HepG2 (cell line): ENCODE data around the gene RAD51C. TPM values are rescaled to one million over a fixed set of nuclear protein-coding genes. Genes with fewer than 3 reads are reported as not detected.

Source experiments
- AGO2 ChIP-seq: fragments of 200-400 bp; formaldehyde crosslinking; optimal IDR thresholded peaks from 2 replicates; pipeline ENCODE3; 2017; ENCODE audit warnings: mild to moderate bottlenecking, low read depth, low read length, moderate library complexity
- ARID2 ChIP-seq: sonication (generic); formaldehyde crosslinking; IDR thresholded peaks from 2 replicates; pipeline ENCODE4 v1.8.1; 2022; ENCODE audit warnings: mild to moderate bottlenecking, missing genetic modification reagents, borderline replicate concordance
- CC2D1A ChIP-seq: sonication (generic); formaldehyde crosslinking; IDR thresholded peaks from 2 replicates; pipeline ENCODE4 v1.8.1; 2023; ENCODE audit warnings: mild to moderate bottlenecking, missing genetic modification reagents
- EEA1 ChIP-seq: sonication (generic); formaldehyde crosslinking; IDR thresholded peaks from 2 replicates; pipeline ENCODE4 v1.5.1; 2020; ENCODE audit warnings: mild to moderate bottlenecking, missing genetic modification reagents, borderline replicate concordance
- FOXK2 ChIP-seq: fragments of 450-650 bp; IDR thresholded peaks from 2 replicates; pipeline ENCODE4 v1.6.1; 2016
- FOXO1 ChIP-seq: sonication (generic); formaldehyde crosslinking; IDR thresholded peaks from 2 replicates; pipeline ENCODE4 v1.4.0; 2020; ENCODE audit warnings: missing genetic modification reagents
- KLF11 ChIP-seq: IDR thresholded peaks from 2 replicates; pipeline ENCODE4 v1.6.1; 2016; ENCODE audit warnings: missing compliant biosample characterization
- PHB2 ChIP-seq: fragments of 450-650 bp; IDR thresholded peaks from 2 replicates; pipeline ENCODE4 v1.6.1; 2018; ENCODE audit not compliant: partially characterized antibody
- PLRG1 ChIP-seq: fragments of 450-650 bp; conservative IDR thresholded peaks from 2 replicates; pipeline ENCODE4 v1.6.1; 2016
- POGZ ChIP-seq: sonication (generic); formaldehyde crosslinking; IDR thresholded peaks from 2 replicates; pipeline ENCODE4 v1.4.0; 2020; ENCODE audit warnings: mild to moderate bottlenecking, missing genetic modification reagents
- RARG ChIP-seq: sonication (generic); formaldehyde crosslinking; IDR thresholded peaks from 2 replicates; pipeline ENCODE4 v1.4.0; 2020; ENCODE audit warnings: low read depth, mild to moderate bottlenecking, missing genetic modification reagents
- RBAK ChIP-seq: sonication (generic); formaldehyde crosslinking; IDR thresholded peaks from 2 replicates; pipeline ENCODE4 v1.5.1; 2020; ENCODE audit warnings: mild to moderate bottlenecking, missing genetic modification reagents
- SMARCC2 ChIP-seq: fragments of 450-650 bp; IDR thresholded peaks from 2 replicates; pipeline ENCODE4 v1.6.1; 2017; ENCODE audit warnings: antibody characterized with exemption, mild to moderate bottlenecking
- ZBTB10 ChIP-seq: sonication (generic); formaldehyde crosslinking; IDR thresholded peaks from 2 replicates; pipeline ENCODE4 v1.4.0; 2020; ENCODE audit warnings: missing genetic modification reagents, borderline replicate concordance
- ZBTB49 ChIP-seq: sonication (generic); formaldehyde crosslinking; IDR thresholded peaks from 2 replicates; pipeline ENCODE4 v1.4.0; 2020; ENCODE audit warnings: missing genetic modification reagents, borderline replicate concordance
- ZFP36L2 ChIP-seq: sonication (generic); formaldehyde crosslinking; IDR thresholded peaks from 2 replicates; pipeline ENCODE4 v1.4.0; 2020; ENCODE audit warnings: missing genetic modification reagents
- ZNF317 ChIP-seq: sonication (generic); formaldehyde crosslinking; IDR thresholded peaks from 2 replicates; pipeline ENCODE4 v1.5.0; 2020; ENCODE audit warnings: mild to moderate bottlenecking, missing genetic modification reagents
- ZNF343 ChIP-seq: sonication (generic); formaldehyde crosslinking; IDR thresholded peaks from 2 replicates; pipeline ENCODE4 v1.4.0; 2020; ENCODE audit warnings: mild to moderate bottlenecking, missing genetic modification reagents
- ZNF382 ChIP-seq: sonication (generic); formaldehyde crosslinking; IDR thresholded peaks from 2 replicates; pipeline ENCODE4 v1.5.0; 2020; ENCODE audit warnings: missing genetic modification reagents, mild to moderate bottlenecking, borderline replicate concordance
- ZNF431 ChIP-seq: sonication (generic); formaldehyde crosslinking; IDR thresholded peaks from 2 replicates; pipeline ENCODE4 v1.9.0; 2022; ENCODE audit warnings: missing genetic modification reagents, low read depth, mild to moderate bottlenecking, borderline replicate concordance
- ZNF7 ChIP-seq: IDR thresholded peaks from 2 replicates; pipeline ENCODE4 v1.6.1; 2016; ENCODE audit warnings: missing biosample characterization, missing genetic modification reagents
- ZNF788 ChIP-seq: sonication (generic); formaldehyde crosslinking; IDR thresholded peaks from 2 replicates; pipeline ENCODE4 v1.5.0; 2020; ENCODE audit warnings: mild to moderate bottlenecking, missing genetic modification reagents, borderline replicate concordance
- ZSCAN12 ChIP-seq: sonication (generic); formaldehyde crosslinking; IDR thresholded peaks from 2 replicates; pipeline ENCODE4 v1.9.0; 2021; ENCODE audit warnings: mild to moderate bottlenecking, missing genetic modification reagents
- ZSCAN22 ChIP-seq: sonication (generic); formaldehyde crosslinking; IDR thresholded peaks from 2 replicates; pipeline ENCODE4 v1.4.0; 2020; ENCODE audit warnings: mild to moderate bottlenecking, missing genetic modification reagents
- polyA plus RNA-seq, 8 experiments: library from polyadenylated mRNA; depleted of rRNA in 3 of 8; stranded (reverse) in 7 of 8; unstranded in 1 of 8; fragments of >200 nt; fragmentation: Illumina TruSeq in 4 of 8; extraction: Trizol in 4 of 8; gene quantifications; 2 replicates each; pipeline versions ENCODE4 v1.2.1 to v1.2.3, GENCODE V29; 2011 to 2016; ENCODE audit warnings: low read depth in 4 of 8, missing spikeins in 1 of 8, mixed read lengths in 1 of 8; ENCODE audit not compliant: insufficient read depth in 1 of 8
- total RNA-seq, 5 experiments: library from RNA; depleted of rRNA; stranded (reverse); fragments of >200 nt; fragmentation: Illumina TruSeq; extraction: Trizol; gene quantifications; 2 replicates each; pipeline ENCODE4 v1.2.3, GENCODE V29; 2016; ENCODE audit warnings: low read depth in 1 of 5
- TF ChIP-seq, protein P1 (sequence below): sonication (generic); formaldehyde crosslinking; IDR thresholded peaks from 2 replicates; pipeline ENCODE4 v1.8.1; 2023; ENCODE audit warnings: mild to moderate bottlenecking, missing genetic modification reagents

RAD51C gene
- total and polyA plus RNA-seq, 2 of the 13 experiments (the other 11 are each of a cell fraction or from before 2014, with no cell fraction given) = 38.5 to 106 TPM

DNA sequence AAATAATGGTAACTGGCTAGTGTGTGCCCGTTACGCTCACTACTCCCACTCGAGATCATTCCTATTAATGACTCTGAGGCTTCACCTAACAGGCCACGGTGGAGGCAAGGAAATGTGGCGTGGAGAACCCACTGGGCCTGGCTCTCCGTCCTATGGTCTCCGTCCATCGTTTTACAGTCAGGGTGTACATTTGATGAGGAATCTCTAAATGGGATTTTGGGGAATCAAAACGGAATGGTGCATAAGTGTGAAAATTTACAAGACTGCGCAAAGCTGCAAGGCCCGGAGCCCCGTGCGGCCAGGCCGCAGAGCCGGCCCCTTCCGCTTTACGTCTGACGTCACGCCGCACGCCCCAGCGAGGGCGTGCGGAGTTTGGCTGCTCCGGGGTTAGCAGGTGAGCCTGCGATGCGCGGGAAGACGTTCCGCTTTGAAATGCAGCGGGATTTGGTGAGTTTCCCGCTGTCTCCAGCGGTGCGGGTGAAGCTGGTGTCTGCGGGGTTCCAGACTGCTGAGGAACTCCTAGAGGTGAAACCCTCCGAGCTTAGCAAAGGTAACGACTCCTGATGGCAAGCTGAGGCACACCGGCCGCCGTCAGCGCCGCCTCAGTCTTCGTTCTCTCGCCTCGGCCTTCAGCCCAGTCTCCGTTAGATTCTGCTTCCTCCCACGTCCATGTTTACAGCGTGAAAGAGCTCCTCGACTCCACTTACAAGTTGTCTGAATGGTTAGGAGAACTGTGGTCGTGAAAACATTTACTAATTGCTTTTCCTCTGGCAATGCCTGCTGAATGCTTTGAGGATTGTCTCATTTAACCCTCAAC lies at the start of gene RAD51C (continued):
- TF ChIP-seq PHB2 (no peak), ZBTB10 (CRISPR knock-in tag) (peak; percentile 78; the same call in 1 of the 2 replicates), AGO2 (peak; percentile 43), ZNF317 (peak; percentile 90), KLF11 (peak; percentile 90; the same call in 1 of the 2 replicates), ZBTB49 (CRISPR knock-in tag) (no peak; the same call in 1 of the 2 replicates), ZSCAN22 (CRISPR knock-in tag) (peak; percentile 67; the same call in 1 of the 2 replicates), POGZ (peak; percentile 94), ZNF382 (no peak), ZNF788 (CRISPR knock-in tag) (peak; percentile 88; the same call in 1 of the 2 replicates), RBAK (CRISPR knock-in tag) (no peak), FOXO1 (CRISPR knock-in tag) (peak; percentile 10; the same call in 1 of the 2 replicates), ZNF343 (CRISPR knock-in tag) (peak; percentile 95), ZNF431 (no peak), ZFP36L2 (CRISPR knock-in tag) (no peak), RARG (CRISPR knock-in tag) (peak; percentile 72; the same call in 1 of the 2 replicates), PLRG1 (no peak), ARID2 (CRISPR knock-in tag) (peak; percentile 91), ZSCAN12 (CRISPR knock-in tag) (peak; percentile 98), EEA1 (CRISPR knock-in tag) (peak; percentile 66; the same call in 1 of the 2 replicates), CC2D1A (CRISPR knock-in tag) (no peak; the same call in 1 of the 2 replicates), ZNF7 (CRISPR knock-in tag) (0 out of 2 replicates have a peak, but pooled peaks have one; percentile 14), FOXK2 (no peak), SMARCC2 (no peak)
- TF ChIP-seq, protein P1, sequence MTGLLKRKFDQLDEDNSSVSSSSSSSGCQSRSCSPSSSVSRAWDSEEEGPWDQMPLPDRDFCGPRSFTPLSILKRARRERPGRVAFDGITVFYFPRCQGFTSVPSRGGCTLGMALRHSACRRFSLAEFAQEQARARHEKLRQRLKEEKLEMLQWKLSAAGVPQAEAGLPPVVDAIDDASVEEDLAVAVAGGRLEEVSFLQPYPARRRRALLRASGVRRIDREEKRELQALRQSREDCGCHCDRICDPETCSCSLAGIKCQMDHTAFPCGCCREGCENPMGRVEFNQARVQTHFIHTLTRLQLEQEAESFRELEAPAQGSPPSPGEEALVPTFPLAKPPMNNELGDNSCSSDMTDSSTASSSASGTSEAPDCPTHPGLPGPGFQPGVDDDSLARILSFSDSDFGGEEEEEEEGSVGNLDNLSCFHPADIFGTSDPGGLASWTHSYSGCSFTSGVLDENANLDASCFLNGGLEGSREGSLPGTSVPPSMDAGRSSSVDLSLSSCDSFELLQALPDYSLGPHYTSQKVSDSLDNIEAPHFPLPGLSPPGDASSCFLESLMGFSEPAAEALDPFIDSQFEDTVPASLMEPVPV (CRISPR knock-in tag) = peak; percentile 97
